Measurements from ENCODE around the gene NRARP. TPM values are rescaled to one million over a fixed set of nuclear protein-coding genes. Genes with fewer than 3 reads are reported as not detected.

Gene NRARP
- total RNA-seq, 1 experiment from 2014 or later = 24.7 TPM

- POLR2A ChIA-PET = no interaction called here
- peaks cover 26% of the 10 kb centered on the region for H3K4me1 ChIP-seq
- intact Hi-C loops (cut with micrococcal nuclease; ENCODE audit: unreplicated experiment) = no loop called here
- H3K9me3 ChIP-seq = no peaks in the 10 kb centered on the region
- BruUV-seq (replicated peaks) = no TSS peak
- no peaks in the 10 kb centered on the region for H3K27me3 ChIP-seq (replicated peaks; ENCODE audit: control insufficient read depth, insufficient read depth, low read length)
- DNase-seq = no peak
- peaks cover 16% of the 10 kb centered on the region for H3K36me3 Mint-ChIP-seq (ENCODE audit: insufficient read depth, unreplicated experiment)
- no peaks in the 10 kb centered on the region for H3K9me3 Mint-ChIP-seq (ENCODE audit: unreplicated experiment)
- no peak overlapping the region for H3K4me3 Mint-ChIP-seq (ENCODE audit: unreplicated experiment)
- H3K36me3 ChIP-seq (ENCODE audit: control insufficient read depth, insufficient read depth, low read length) = no peaks in the 10 kb centered on the region
- H3K27ac Mint-ChIP-seq (ENCODE audit: unreplicated experiment) = no peak overlapping the region
- CTCF ChIA-PET = no interaction called here
- H3K27me3 Mint-ChIP-seq (ENCODE audit: insufficient read depth, unreplicated experiment) = no peaks in the 10 kb centered on the region
- TF ChIP-seq, protein P1, sequence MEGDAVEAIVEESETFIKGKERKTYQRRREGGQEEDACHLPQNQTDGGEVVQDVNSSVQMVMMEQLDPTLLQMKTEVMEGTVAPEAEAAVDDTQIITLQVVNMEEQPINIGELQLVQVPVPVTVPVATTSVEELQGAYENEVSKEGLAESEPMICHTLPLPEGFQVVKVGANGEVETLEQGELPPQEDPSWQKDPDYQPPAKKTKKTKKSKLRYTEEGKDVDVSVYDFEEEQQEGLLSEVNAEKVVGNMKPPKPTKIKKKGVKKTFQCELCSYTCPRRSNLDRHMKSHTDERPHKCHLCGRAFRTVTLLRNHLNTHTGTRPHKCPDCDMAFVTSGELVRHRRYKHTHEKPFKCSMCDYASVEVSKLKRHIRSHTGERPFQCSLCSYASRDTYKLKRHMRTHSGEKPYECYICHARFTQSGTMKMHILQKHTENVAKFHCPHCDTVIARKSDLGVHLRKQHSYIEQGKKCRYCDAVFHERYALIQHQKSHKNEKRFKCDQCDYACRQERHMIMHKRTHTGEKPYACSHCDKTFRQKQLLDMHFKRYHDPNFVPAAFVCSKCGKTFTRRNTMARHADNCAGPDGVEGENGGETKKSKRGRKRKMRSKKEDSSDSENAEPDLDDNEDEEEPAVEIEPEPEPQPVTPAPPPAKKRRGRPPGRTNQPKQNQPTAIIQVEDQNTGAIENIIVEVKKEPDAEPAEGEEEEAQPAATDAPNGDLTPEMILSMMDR (IDR thresholded peaks at IDR 0.05; ENCODE audit: insufficient read depth in 1 of 2, low read depth in 1 of 2, low read length in 1 of 2, severe bottlenecking in 1 of 2, unreplicated experiment in 1 of 2) = no peak
- no peaks in the 10 kb centered on the region for H3K4me1 Mint-ChIP-seq (ENCODE audit: low read depth, unreplicated experiment)
- no peak overlapping the region for H3K4me3 ChIP-seq (ENCODE audit: low read depth, low read length)
Measured at GRCh38 chr9:137305798-137306065, 3.7 kb upstream of the NRARP start.

DNA sequence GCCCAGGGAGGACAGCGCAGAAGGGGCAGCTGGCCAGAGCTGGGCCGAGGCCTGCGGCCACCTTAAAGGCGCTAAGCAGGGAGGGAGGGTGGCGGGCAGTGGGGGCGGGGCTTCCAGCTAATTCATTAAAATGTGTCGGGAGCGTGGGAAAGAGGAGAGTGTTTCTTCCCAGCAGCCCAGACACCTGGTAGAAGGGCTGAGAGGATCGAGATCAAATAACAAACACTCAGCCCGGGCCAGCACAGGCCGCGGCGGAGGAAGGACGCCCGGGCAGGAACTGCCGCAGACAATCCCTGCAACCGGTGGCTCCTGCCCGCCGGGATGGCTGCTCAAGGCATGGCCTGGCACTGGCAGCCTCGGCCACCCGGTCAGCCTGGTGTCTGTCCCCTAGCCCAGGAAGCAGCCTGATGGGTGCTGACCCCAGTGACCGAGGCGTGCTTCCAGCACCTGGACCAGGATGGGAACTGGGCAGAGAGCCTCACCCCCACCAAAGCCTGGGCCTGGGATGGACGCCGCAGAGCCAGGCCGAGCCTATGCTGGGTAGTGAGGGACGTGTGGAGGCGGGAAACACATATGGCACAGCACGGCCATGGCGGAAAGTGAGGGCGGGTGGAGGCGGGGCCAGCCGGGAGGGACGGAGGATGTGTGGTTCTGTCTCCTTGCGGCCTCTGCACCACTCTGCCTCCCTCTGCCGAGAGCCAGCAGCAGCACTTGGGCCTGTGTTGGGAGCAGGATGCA lies 3.2 kb upstream of the NRARP start:
- no peak overlapping the region for H3K4me3 ChIP-seq (ENCODE audit: low read depth, low read length)
- H3K36me3 ChIP-seq (ENCODE audit: control insufficient read depth, insufficient read depth, low read length) = no peaks in the 10 kb centered on the region
- no peak overlapping the region for H3K4me3 Mint-ChIP-seq (ENCODE audit: unreplicated experiment)
- no peaks in the 10 kb centered on the region for H3K9me3 ChIP-seq
- no peaks in the 10 kb centered on the region for H3K4me1 Mint-ChIP-seq (ENCODE audit: low read depth, unreplicated experiment)
- no peak overlapping the region for H3K27ac Mint-ChIP-seq (ENCODE audit: unreplicated experiment)
- intact Hi-C loops (cut with micrococcal nuclease; ENCODE audit: unreplicated experiment) = no loop called here
- peaks cover 22% of the 10 kb centered on the region for H3K4me1 ChIP-seq
- peak in 1 of 2 experiments; percentile 33 for DNase-seq
- BruUV-seq (replicated peaks) = no TSS peak
- H3K27me3 Mint-ChIP-seq (ENCODE audit: insufficient read depth, unreplicated experiment) = no peaks in the 10 kb centered on the region
- H3K27me3 ChIP-seq (replicated peaks; ENCODE audit: control insufficient read depth, insufficient read depth, low read length) = no peaks in the 10 kb centered on the region
- H3K36me3 Mint-ChIP-seq (ENCODE audit: insufficient read depth, unreplicated experiment) = peaks cover 19% of the 10 kb centered on the region
- no peaks in the 10 kb centered on the region for H3K9me3 Mint-ChIP-seq (ENCODE audit: unreplicated experiment)
- TF ChIP-seq, protein P1 (IDR thresholded peaks at IDR 0.05; ENCODE audit: insufficient read depth in 1 of 2, low read depth in 1 of 2, low read length in 1 of 2, severe bottlenecking in 1 of 2, unreplicated experiment in 1 of 2) = no peak
- ChIA-PET POLR2A (no interaction called here), CTCF (interaction anchor here (1.3 kb wide), 1 partner anchor 18 kb away, joined by 4 read pairs; no protein-coding TSS in a partner anchor)

GRCh38 chr9:137304383-137305059 lies 2.5 kb upstream of the NRARP start:
- Histone ChIP-seq H3K4me3 (ENCODE audit: low read depth, low read length) (no peak overlapping the region), H3K4me1 (peaks cover 23% of the 10 kb centered on the region), H3K36me3 (ENCODE audit: control insufficient read depth, insufficient read depth, low read length) (no peaks in the 10 kb centered on the region), H3K27me3 (replicated peaks; ENCODE audit: control insufficient read depth, insufficient read depth, low read length) (no peaks in the 10 kb centered on the region), H3K9me3 (no peaks in the 10 kb centered on the region)
- Mint-ChIP-seq H3K4me3 (ENCODE audit: unreplicated experiment) (no peak overlapping the region), H3K27me3 (ENCODE audit: insufficient read depth, unreplicated experiment) (no peaks in the 10 kb centered on the region), H3K9me3 (ENCODE audit: unreplicated experiment) (no peaks in the 10 kb centered on the region), H3K36me3 (ENCODE audit: insufficient read depth, unreplicated experiment) (peaks cover 19% of the 10 kb centered on the region), H3K4me1 (ENCODE audit: low read depth, unreplicated experiment) (no peaks in the 10 kb centered on the region), H3K27ac (ENCODE audit: unreplicated experiment) (no peak overlapping the region)
- TF ChIP-seq, protein P1 (IDR thresholded peaks at IDR 0.05; ENCODE audit: insufficient read depth in 1 of 2, low read depth in 1 of 2, low read length in 1 of 2, severe bottlenecking in 1 of 2, unreplicated experiment in 1 of 2) = peak in 1 of 2 experiments; percentile 8
- CTCF ChIA-PET = interaction anchor here (1.3 kb wide), 1 partner anchor 18 kb away, joined by 4 read pairs; no protein-coding TSS in a partner anchor
- BruUV-seq (replicated peaks) = no TSS peak
- intact Hi-C loops (cut with micrococcal nuclease; ENCODE audit: unreplicated experiment) = loop anchor here (5.0 kb wide), 1 partner anchor 118 kb away; the partner anchor contains the start of genes EXD3 and NOXA1
- peak in 1 of 2 experiments; percentile 48 for DNase-seq
- POLR2A ChIA-PET = no interaction called here

All from Caco-2 (cell line).